ENCODE measurements around the gene OR51B2.

OR51B2 gene

DNA sequence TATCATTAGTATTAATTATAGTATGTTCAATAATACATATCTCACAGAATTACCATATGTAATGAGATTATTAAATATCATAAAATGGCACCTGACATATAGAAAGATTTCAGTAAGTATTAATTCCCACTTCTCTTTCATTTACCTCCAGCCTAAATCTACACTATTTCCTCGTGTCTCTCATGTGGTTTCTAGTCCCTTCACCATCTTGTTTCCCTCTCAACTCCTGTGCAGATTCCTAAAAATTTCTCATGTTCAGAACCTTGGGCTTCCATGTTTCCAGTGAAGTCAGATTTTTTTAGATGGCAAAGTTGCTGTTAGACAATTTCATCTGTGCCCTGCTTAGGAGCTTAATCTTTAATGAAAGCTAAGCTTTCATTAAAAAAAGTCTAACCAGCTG, 40.2 kb downstream of the OR51B2 start:
- DNase-seq, result no peak

DNA sequence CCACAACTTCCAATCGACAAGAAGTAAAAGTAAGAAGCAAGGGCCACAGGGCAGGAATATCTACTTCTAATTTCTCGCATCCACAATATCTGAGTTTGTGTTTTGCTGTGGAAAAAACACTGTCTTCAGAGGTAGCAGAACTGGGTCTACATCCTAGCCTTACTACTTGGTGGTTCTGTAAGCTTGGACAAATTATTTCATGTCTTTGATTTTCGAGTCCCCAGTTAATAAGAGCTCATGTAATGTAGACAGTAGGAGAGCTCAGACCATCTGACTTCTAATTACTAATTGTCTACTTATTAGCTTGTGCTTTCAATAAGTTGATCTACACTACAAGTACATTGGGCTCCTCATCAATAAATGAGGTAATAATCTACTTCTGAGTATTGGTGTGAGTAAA, 41.0 kb downstream of the OR51B2 start:
- DNase-seq, result no peak

- no peak for DNase-seq
These were observed 41.5 kb downstream of the OR51B2 start for GRCh38 chr11:5282628-5283027.

DNA sequence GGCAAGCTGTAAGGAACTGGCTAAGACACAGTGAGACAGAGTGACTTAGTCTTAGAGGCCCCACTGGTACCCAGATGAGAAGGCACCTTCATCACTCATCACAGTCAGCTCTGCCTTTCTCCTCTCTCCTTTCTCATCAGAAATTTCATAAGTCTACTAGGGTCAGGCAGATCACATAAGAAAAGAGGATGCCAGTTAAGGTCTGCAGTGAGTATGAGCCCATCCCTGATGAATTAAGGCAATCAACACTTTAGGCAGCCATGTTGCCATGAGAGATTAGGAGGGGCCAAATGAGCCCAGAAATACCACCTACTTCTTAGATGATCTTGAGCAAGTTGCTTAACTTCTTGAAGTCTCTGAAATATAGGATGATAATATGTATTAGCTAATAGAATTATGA, 42.5 kb downstream of the OR51B2 start:
- DNase-seq, result no peak

DNA sequence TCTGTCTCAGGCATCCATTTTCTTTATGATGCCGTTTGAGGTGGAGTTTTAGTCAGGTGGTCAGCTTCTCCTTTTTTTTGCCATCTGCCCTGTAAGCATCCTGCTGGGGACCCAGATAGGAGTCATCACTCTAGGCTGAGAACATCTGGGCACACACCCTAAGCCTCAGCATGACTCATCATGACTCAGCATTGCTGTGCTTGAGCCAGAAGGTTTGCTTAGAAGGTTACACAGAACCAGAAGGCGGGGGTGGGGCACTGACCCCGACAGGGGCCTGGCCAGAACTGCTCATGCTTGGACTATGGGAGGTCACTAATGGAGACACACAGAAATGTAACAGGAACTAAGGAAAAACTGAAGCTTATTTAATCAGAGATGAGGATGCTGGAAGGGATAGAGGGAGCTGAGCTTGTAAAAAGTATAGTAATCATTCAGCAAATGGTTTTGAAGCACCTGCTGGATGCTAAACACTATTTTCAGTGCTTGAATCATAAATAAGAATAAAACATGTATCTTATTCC, 43.5 kb downstream of the OR51B2 start:
- DNase-seq, result peak in 5 of 56 donors; percentile 0 to 11 (median 9)

- no peak for DNase-seq
These were observed 44.5 kb downstream of the OR51B2 start for GRCh38 chr11:5279471-5280090.

GRCh38 chr11:5277807-5278382, 46.2 kb downstream of the OR51B2 start:
- DNase-seq, result no peak

GRCh38 chr11:5276697-5277096, 47.4 kb downstream of the OR51B2 start:
- DNase-seq, result no peak

- no peak for DNase-seq
These were observed 48.6 kb downstream of the OR51B2 start for GRCh38 chr11:5275369-5276110.

DNA sequence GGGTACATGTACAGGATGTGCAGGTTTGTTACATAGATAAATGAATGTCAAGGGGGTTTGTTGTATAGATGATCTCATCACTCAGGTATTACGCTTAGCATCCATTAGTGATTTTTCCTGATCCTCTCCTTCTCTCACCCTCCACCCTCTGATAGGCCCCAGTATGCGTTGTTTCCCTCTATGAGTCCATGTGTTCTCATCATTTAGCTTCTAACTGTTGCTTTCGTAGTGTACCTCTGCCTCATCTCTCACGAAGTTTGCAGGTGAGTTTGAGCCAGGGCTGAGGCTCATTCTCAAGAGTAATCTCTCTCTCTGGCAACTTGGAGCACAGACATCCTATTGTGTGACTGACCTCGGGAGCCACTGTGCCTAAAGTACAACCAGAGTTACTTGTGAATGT, 49.7 kb downstream of the OR51B2 start:
- DNase-seq, result no peak
